Ecto neural progenitor cell (in vitro differentiated cells): Measurements from ENCODE around the gene MRPS23.

Experiments
- DNase-seq: peaks from one replicate; pipeline ENCODE4 v3.0.0-alpha.2; 2018; ENCODE audit warnings: low spot score

The MRPS23 gene

DNA sequence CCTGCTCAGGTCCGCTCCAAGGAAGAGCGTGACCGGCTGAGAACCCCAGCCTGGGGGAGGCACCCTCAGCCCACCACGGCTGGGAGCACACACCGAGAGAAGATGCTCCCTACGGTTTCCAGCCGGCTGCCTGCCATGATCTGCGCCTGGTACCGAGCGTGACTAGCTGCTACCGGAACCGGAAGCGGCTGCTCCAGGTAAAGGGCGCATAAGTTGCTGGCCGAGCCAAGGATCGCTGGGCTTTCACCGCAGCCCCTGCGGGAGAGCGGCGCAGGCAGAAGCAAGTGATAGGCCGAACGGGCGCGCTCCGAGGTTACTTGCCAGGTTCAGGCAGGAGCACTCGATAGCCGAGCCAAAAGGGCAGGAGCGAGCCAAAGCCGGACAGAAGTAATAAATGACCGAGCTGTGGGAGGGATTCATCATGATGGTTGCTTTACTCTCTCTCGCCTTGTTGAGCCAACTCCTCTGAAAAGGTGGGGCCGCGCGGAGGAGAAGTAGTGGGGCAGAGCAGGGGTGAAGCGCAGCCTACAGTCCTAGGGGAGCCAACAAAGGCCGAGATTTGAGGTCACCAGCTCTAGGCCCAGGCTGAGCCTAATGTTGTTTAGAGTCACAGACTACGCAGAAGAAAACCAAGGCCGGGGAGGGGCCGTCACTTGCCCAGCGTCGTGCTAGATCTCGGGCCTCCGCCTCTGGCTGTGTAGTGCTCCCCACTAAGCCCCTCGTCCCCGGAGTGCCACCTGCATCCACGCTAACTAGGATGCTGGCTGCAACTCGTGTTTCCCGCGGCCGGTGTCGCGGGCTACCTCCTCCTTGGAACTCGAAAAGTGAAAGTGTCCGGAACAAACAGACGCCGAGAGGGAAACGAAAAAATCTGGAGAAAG, at the start of gene MRPS23:
Gene MRPS23, minus strand, starts transcription at position 171 of the 881 bp plus-strand sequence. Its CDS starts 34 bp downstream, at position 137.
- DNase-seq, result peak; percentile 99

DNA sequence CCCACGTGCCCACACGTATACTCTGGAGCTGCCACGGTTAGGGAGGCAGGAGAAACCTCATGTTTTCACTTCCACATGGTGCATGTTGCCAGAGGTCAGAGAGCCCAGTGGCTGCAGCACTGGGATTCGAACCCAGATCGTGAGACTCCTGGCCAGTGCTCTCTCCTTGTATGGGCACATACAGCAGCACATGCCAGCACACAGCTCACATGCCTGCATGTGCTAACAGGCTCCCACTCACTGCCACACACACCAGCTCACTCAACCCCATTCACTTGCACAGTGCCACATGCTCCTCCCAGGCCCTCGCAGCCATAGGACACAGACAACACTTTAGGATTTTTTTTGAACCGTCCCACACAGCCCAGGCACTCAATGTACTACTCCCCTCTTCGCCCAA, 49.5 kb upstream of the MRPS23 start:
- DNase-seq, result no peak

DNA sequence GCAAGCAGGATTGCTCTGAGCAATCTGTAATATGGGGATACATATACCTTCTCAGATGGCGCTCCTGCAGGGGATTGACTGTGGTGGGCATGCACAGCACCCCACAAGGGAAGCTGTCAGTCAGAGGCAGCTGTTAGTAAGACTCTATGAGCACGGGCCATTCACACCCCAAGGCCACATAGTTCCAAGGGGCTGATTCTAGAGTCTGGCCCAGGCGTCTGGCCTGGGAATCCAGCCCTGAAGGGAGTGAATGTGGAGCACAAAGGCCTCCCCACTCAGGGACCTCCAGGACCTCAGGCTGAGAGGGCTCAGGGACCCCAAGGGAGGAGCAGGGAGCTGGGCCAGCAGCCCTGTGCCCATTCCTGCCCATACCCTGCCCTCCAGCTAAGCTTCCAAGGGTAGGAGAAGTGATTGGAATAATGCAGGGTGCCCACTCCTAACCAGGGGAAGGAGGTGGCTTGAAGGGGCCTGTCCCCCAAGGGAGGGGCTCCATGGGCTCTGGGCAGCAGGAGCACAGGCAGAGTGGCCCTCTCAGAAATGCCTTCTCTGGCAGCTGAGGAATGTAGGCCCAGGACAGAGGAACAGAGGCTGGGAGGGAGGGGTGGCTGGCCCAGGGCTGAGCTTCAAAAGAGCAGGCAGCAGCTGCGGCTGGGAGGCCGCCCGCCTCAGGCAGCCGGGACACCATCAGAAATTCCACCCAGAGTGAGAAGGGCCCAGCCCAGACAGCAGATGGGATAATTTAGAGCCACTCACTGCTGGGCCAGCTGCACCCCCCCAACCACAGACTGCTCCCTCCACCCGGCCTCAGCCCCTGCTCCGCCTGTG, 48.9 kb upstream of the MRPS23 start:
- peak; percentile 95 for DNase-seq

DNA sequence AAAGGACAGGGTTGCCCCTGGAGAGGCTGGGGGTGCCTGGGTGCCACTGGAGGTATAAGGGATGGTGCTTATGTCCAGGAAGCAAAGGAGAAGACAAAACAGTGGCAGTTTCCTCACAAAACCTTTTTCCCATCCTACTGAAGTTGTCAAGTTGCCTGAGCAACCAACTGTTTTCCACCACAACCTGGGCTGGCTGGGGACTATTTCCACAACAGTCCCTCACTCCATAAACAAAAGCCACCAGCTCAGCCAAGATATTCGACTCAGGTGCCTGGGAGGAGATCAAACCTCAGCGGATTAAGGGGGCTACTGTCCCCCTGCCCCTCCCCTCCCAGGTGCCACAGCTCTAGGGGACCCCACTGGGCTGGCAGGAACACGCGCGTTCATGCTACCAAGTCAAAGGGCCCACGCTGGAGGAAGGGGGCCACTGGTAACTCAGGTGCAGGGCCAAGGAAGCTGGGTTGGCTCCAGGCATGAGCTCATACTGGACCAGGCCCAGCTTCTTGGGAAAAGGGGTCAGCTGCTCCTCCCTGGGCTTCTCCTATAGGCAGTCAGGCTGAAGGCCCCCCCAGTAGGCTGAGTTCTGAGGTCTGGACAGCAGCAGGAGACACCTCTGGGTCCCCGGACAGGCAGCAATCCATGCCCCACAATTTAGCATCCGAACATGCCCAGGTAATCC, 45.7 kb upstream of the MRPS23 start:
- DNase-seq, result no peak

DNA sequence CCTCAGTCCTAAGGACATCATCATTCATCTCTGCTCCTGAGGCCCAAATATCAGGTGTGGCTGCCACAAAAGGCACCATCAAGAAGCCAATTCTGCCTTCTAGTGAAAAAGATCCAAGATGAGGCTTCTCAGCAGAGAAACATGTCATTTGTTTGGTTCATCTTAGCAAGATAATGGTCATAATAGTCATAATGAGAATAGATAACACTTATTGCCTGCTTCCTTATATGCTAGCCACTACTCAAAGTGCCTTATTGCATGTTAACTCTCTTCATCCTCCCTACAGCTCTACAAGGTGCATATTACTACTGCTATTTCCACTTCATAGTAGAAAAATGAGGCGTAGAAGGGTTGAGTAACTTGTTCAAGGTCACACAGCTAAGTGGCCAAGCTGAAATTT, 45.0 kb upstream of the MRPS23 start:
- no peak for DNase-seq

DNA sequence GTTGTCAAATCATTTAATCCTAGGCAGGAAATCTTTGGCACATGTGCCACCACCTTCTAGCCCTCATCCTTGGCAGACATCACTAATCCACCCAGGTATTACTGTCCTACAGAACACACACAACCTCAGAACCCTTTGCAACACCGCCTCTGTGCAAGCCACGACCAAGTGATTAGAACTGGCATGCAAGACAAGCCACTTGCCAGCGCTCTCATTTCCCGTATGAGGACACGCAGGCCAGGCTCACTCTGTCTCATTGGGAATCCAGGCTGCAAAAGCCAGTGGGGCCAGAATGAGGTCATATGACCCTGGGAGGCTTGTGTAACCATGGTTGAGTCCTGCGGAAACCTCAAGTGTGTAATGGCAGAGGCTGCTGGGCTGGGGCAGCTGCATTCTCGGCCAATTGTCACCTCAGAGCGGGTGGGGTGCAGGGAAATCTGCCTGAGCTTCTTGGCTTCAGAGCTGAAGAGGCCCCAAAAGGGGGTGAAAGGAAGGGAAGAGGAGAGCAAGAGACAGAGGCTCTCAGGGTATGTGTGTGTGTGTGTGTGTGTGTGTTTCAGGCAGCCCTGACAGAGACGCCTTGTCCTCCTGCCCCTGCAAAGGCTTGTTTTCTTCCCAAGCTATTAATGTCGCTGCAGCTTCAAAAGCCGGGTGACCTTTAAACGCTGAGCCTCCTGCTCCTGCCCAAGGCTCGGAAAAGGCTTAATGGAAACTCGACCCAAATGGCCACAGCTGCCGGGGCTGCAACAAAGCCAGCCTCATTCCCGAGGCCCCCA, 43.2 kb upstream of the MRPS23 start:
- peak; percentile 83 for DNase-seq

DNA sequence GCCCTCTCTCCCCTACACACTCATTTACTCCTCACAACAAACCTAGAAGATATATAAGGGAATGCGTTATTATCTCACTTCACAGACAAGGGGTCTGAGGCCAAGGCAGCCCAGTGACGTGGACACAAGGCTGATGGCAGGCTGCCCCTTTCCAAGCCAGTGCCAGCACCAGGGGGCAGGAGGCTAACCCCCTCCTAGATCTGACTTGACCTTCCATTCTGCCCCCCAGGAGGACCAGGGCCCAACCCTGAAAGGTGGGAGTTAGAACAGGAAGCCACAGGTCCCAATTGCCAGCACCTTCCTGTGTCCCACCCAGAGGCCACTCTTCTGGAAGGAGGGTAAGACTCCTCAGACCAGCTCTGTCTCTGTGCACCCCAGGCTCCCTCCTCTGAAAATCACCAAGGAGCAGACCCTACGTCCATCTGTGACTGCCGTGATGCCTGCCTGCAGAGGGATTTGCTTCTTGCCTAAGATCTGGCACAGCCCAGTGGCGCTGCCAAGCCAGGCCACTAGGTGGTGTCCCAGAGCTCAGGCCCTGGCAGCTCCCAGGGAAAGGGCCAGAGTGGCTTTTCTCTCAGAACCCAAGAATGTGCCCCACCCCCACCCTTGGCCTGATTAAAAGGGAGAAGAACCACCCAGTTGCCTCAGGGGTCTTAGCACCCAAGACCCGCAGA, 42.4 kb upstream of the MRPS23 start:
- peak; percentile 95 for DNase-seq

DNA sequence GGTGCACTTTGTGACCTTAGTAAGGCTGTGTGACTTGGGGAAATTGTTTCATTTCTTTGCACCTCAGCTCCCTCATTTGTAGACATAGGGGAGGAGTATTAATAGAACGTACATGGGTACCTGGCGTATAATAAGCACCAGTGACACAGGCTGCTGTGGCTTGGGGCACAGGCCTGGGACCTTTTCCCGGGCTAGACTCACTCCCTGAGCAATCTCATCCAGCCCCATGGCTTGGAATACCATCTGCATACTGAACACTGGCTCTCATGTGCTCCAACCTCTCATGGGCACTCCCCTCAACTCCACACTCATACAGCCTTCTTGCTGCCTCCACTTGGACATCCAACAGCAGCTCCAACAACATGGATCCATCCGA, 41.0 kb upstream of the MRPS23 start:
- DNase-seq, result no peak

DNA sequence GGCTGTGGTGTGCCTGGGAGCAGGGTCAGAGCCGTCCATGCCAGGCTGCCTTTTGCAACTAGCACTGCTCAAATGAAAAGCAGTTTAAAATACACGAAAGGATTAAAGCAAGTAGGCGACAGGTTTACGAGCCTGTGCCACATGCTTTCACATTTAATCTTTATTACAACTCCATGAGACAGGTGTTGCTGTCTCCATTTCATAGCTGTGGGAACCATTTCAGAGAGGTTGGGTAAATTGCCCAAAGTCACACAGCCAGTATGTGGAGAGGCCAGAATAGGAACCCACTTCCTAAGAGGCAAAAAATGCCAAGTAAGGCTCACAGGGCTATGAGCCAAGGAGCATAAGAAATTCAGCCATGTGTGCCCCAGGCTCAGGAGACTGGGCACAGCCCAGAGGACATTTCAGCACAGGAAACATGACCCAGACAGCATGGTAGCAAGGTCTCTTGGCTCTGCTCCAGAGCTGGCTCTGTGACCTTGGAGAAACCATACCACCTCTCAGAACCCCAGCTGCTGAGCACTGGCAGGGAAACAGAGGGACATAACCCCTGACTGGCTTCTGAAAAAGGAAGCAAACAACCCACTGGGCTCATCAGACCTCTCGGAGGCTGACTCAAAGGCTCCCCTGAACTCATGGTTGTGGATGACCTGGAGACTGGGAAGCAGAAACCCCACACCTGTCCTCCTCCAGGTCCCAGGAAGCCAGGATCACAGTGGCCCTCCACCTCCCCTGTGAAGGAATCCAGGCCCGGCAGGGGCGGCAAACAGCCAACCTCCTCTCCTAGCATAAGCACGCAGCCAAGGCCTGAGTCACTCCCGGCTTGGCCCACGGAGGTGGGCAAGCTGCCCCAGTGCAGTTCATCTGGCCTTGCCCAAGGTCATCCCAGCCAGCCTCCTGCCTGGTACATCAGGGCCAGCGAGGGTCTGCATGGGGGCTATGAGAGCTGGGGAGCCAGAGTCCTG, 40.3 kb upstream of the MRPS23 start:
- no peak for DNase-seq

DNA sequence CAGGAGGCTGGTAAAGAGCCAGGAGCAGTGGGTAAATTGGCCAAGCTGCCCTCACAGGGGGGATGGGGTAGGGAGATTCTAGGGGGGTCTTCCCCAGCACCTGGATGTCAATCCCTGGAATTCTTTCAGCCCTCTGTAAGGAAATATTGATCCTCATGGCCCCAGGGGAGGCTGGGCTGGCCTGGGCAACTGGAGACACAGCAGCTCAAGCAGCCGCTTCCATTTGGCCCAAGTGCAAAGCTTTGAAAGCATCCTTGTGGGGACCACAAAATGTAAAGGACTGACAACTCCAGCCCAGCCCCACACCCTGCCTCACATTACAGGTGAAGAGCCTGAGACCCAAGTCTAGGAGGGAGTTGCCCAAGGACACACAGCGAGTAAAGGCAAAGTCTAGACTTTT, 39.4 kb upstream of the MRPS23 start:
- no peak for DNase-seq

DNA sequence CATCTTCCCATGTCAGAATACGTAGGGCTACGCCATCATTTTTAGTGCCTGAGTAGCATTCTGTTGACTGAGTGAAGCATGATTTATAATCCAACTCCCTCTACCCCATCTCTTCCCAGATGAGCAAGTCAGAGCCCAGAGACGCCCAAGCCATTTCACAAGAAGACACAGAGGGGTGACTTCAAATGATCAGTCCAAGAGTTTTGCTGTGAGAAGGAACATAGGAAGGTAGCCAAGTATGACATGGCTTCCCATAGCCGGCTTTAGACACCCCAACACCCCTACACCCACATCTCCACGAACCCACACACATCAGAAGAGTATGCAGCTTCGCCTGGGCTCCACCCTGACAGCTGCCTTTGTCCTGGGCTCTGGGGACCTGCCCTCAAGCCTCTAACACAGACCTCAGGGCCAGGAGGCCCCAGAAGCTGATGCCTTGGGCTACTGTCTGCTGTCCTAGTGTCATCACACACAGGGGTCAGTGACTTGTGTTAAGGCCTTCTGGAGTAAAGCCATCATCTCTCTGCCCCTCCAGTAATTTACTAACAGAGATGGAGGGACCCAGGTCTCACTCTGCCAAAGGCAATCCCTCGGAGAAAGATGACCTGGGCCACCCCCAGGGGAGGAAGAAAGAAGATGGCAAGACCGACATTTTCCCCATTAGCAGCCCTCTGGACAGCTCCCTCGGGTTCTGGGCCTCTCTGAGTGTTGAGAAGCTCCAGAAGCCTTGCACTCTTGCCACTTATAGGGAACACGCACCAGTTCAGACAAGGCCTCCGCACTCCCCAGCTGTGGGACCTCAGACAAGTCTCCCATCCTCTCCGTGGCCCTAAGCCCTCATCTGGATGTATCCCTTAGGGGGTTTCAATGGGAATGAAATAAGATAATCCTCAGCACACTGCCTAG, 38.7 kb upstream of the MRPS23 start:
- no peak for DNase-seq

DNA sequence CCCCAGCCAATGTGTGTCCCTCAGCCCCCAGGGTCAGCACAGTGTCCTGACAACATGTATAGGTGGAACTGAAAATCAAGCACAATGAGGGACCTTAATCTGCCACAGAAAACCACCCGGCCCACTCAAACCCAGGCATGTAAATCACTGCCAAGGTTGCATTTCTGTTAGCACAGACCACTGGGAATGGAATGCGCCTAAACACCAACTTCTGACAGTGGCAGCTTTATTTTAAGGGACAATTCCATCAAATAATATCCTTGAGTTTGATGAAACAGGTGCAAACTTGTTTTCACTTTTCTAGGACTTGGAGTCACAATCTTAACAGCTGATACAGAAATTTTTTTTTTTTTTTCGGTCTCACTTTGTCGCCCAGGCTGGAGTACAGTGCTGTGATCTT, 37.3 kb upstream of the MRPS23 start:
- DNase-seq, result no peak

DNA sequence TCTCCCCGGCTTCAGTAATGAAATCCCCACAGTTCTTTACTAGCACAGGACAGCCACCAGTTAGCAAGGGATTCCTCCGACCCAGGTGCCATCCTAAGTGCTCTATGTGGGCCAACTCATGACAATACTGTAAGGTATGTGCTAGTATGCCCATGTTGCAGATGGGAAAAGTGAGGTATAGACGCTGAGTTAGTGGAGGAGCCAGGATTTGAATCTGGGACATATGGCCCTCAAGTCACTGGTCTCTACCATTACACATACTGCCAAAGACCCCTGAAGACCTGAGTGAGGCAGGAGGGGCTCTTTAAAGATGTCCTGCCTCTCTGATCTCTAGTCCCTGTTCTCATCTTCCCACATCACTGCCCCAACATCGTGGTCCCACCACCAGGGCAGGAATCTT, 36.2 kb upstream of the MRPS23 start:
- no peak for DNase-seq

DNA sequence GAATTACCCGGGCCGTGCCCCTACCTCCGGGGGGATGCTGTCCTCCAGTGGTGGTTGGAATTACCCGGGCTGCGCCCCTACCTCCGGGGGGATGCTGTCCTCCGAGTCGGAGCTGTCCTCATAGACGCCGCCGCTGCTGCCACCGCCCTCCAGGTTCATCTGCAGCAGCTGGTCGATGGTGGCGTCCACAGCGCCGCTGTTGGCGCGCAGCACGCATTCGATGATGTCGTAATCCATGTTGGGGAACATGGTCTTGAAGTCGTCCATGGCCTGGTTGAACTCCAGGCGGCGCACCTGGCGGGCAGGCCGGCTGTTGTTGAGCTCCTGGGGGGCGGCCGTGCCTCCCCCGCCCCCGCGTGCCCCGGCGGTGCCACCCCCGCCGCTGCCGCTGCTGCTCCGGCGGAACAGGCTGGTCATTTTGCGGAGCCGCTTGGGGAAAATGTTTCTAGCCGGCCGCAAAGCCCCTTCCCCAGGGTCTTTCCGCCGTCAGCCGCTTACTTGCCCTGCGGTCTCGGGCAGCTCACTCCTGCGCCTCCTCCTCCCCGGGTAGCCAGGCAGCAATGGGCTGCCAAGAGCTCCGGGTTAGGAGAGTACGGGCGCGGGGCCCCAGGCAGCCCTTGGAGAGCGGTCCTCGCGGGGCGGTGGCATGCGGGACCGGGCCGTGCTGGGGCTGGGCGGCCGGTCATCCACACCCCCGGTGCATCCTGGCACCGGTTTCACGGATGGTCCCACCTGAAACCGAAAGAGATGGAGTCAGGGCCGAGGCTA, 35.5 kb upstream of the MRPS23 start:
- DNase-seq, result no peak

DNA sequence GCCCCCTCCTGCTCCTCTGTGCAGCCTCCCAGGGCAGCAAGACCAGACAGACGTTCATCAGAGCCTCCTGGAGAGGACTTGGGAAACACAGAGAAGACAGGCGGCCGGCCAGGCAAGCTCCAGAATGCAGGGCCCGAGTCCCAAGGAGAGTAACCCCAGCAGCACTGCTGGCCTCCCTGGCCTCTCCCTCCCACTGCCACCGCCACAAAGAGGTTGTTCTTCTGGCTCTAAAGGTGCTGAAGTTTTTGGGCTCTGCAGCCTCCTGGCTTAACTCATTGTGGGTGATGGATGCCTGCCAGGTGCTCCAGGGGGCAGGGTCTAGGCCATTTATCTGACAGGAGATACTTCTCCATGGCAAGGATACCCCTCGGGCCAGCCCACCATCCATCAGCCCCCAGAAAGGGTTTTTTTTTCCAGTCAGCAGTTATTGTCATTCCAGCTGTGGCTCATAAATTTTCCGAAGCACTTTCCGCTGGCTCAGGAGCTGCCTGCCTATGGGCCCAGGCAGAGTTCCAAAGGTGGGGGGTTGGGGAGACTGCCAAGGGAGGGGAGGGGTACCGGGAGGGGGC, 32.0 kb upstream of the MRPS23 start:
- DNase-seq, result no peak

DNA sequence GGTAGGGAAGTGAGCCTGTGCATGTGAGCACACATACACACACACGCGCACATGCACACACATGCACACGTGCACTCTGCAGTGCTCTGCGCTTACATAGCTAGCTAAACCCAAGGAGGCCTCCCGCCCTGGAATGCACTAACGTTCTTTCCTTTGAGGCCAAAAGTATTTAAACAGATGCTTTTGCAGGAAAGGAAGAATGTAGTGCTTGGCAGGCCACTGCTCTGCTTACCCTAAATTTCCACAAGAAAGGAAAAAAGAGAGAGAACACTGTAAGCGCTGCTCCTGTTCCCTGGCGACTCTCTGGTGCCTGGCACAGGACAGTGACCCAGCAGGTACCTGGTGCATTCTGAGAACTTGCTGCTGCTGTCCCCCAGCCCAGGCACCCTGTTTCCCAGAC, 31.3 kb upstream of the MRPS23 start:
- DNase-seq, result no peak

DNA sequence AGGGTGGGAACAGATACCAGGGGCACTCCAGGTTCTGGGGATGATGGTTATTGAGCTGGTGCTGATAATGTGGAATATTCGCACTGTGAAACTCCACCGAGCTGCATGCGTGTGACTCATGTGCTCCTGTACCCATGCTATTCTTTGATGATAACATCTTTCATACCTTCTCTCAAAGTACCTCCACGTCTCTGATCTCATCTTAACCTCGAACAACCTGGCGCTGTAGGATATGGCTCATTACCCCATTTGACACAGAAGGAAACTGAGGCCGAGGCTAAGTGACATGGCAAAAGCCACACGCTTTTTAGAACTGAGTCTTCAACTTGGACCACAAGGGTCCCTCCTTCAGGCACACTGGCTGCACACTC, 30.2 kb upstream of the MRPS23 start:
- DNase-seq, result no peak
